Mesenteric fat pad (tissue), 1 donor: ENCODE measurements around the gene SIM2. TPM values are rescaled to one million over a fixed set of nuclear protein-coding genes. Genes with fewer than 3 reads are reported as not detected.

Experiments
- DNase-seq: peaks from one replicate; pipeline ENCODE4 v3.0.0-alpha.2; 2020; ENCODE audit warnings: low spot score
- total RNA-seq: library from RNA; stranded (reverse); fragmentation: NEBNext Ultra II Directional; extraction: Animal tissue kit (Norgen Biotek cat#: 25700); gene quantifications from one replicate; pipeline ENCODE4 v1.2.1, GENCODE V29; 2021
- donor health status: DM: yes; HTN: yes; CAD: no.

Gene SIM2
- total RNA-seq, 1 donor from 2014 or later = not detected

- DNase-seq = no peak
Measured at GRCh38 chr21:36759348-36760083, 60.6 kb downstream of the SIM2 start.

GRCh38 chr21:36761685-36762084 is 62.8 kb downstream of the SIM2 start:
- no peak for DNase-seq

- DNase-seq = no peak
Measured at GRCh38 chr21:36762642-36763041, 63.7 kb downstream of the SIM2 start.

- no peak for DNase-seq
Measured at GRCh38 chr21:36763305-36763704, 64.4 kb downstream of the SIM2 start.

- no peak for DNase-seq
Measured at GRCh38 chr21:36765229-36765628, 66.3 kb downstream of the SIM2 start.

- no peak for DNase-seq
Measured at GRCh38 chr21:36766511-36766910, 67.6 kb downstream of the SIM2 start.

- DNase-seq = no peak
Measured at GRCh38 chr21:36767096-36767495, 68.2 kb downstream of the SIM2 start.

- no peak for DNase-seq
Measured at GRCh38 chr21:36768496-36768895, 69.6 kb downstream of the SIM2 start.

GRCh38 chr21:36769051-36769839 is 70.3 kb downstream of the SIM2 start:
- DNase-seq = no peak

GRCh38 chr21:36773117-36773516 is 74.2 kb downstream of the SIM2 start:
- no peak for DNase-seq

GRCh38 chr21:36773995-36774394 is 75.1 kb downstream of the SIM2 start:
- no peak for DNase-seq

GRCh38 chr21:36776981-36777617 is 78.2 kb downstream of the SIM2 start:
- DNase-seq = no peak

GRCh38 chr21:36780861-36781260 is 81.9 kb downstream of the SIM2 start:
- no peak for DNase-seq

- no peak for DNase-seq
Measured at GRCh38 chr21:36783612-36784374, 84.9 kb downstream of the SIM2 start.

GRCh38 chr21:36784947-36785346 is 86.0 kb downstream of the SIM2 start:
- DNase-seq = no peak

GRCh38 chr21:36785615-36786014 is 86.7 kb downstream of the SIM2 start:
- DNase-seq = no peak

- DNase-seq = no peak
Measured at GRCh38 chr21:36786186-36786585, 87.3 kb downstream of the SIM2 start.

- DNase-seq = no peak
Measured at GRCh38 chr21:36788120-36788638, 89.3 kb downstream of the SIM2 start.

- no peak for DNase-seq
Measured at GRCh38 chr21:36790616-36791015, 91.7 kb downstream of the SIM2 start.

GRCh38 chr21:36791180-36791579 is 92.3 kb downstream of the SIM2 start:
- DNase-seq = no peak
